PC-9 (cell line): ENCODE data around the gene BEX2.

Experiments
- CTCF ChIP-seq: fragments of 200-600 bp; sonication (generic); conservative IDR thresholded peaks from 2 replicates; pipeline ENCODE4 v1.6.1; 2017; ENCODE audit warnings: mixed run types, antibody characterized with exemption, mild to moderate bottlenecking, moderate library complexity
- EZH2 ChIP-seq: fragments of 200-600 bp; sonication (generic); IDR thresholded peaks from 2 replicates; pipeline ENCODE4 v1.8.0; 2017; ENCODE audit warnings: antibody characterized with exemption, low read depth

GRCh38 chrX:103338663-103339062, 27.9 kb upstream of the BEX2 start:
- TF ChIP-seq CTCF (no peak), EZH2 (no peak)
